SKM-1 treated with dmso at 0.1 percent for 144 hours (cell line): ENCODE measurements around the gene HGD.

Source experiments
- DNase-seq: peaks from one replicate; lab custom pipeline; 2025; ENCODE audit not compliant: unreplicated experiment; lab: John Stamatoyannopoulos, UW

HGD gene

GRCh38 chr3:120596116-120596852, 85.8 kb downstream of the HGD start, which contains the start of gene NDUFB4:
TSS of gene NDUFB4 (plus strand) at chr3:120596336. CDS start at chr3:120596360, 24 bp downstream.
- DNase-seq, result peak; percentile 99

- DNase-seq, result no peak
Measured at GRCh38 chr3:120595788-120596115, 86.3 kb downstream of the HGD start.

- no peak for DNase-seq
Measured at GRCh38 chr3:120587332-120587975, 94.6 kb downstream of the HGD start.
